AG09309 (cell line): ENCODE measurements around the gene ZNF281.
"Not testable (repeated sequence)": the region's sequence is repeated elsewhere in the genome, so short reads cannot be mapped to it uniquely, and the experiment has no call there.

Source experiments
- DNase-seq: peaks from one replicate; pipeline ENCODE4 v3.0.0-alpha.2; 2010; ENCODE audit warnings: low read depth
- H3K4me3 ChIP-seq: 2 replicates; pipeline ENCODE4 v1.5.1; 2011; ENCODE audit warnings: mild to moderate bottlenecking, low read depth, low read length, moderate library complexity; ENCODE audit not compliant: control insufficient read depth
- CTCF ChIP-seq: IDR thresholded peaks from 2 replicates; pipeline ENCODE4 v1.5.1; 2011; ENCODE audit warnings: mild to moderate bottlenecking, low read depth, low read length, inconsistent platforms; ENCODE audit not compliant: insufficient read depth, control insufficient read depth; ENCODE audit errors: missing control alignments

The ZNF281 gene

GRCh38 chr1:200422211-200422610 lies 12.4 kb upstream of the ZNF281 start:
- no peak overlapping the region for H3K4me3 ChIP-seq
- TF ChIP-seq CTCF: no peak
- DNase-seq: no peak

GRCh38 chr1:200415789-200416593 lies 6.2 kb upstream of the ZNF281 start:
- no peak overlapping the region for H3K4me3 ChIP-seq
- DNase-seq: peak; percentile 92
- no peak for TF ChIP-seq CTCF

- H3K4me3 ChIP-seq: no peak overlapping the region
These were observed 5.4 kb upstream of the ZNF281 start for GRCh38 chr1:200415227-200415626.

GRCh38 chr1:200414657-200415056 lies 4.8 kb upstream of the ZNF281 start:
- no peak overlapping the region for H3K4me3 ChIP-seq
- no peak for DNase-seq
- TF ChIP-seq CTCF: no peak

More at GRCh38 chr1:200415227-200415626, 5.4 kb upstream of the ZNF281 start:
- no peak for DNase-seq
- TF ChIP-seq CTCF: no peak

- DNase-seq: not testable (repeated sequence)
These were observed 3.9 kb upstream of the ZNF281 start for GRCh38 chr1:200413766-200414165.

GRCh38 chr1:200411406-200412257 lies 1.8 kb upstream of the ZNF281 start:
- no peak overlapping the region for H3K4me3 ChIP-seq
- TF ChIP-seq CTCF: no peak
- DNase-seq: no peak

More at GRCh38 chr1:200413766-200414165, 3.9 kb upstream of the ZNF281 start:
- not testable (repeated sequence) for H3K4me3 ChIP-seq

GRCh38 chr1:200410566-200410878 lies 686 bp upstream of the ZNF281 start:
- no peak overlapping the region for H3K4me3 ChIP-seq
- TF ChIP-seq CTCF: no peak
- no peak for DNase-seq
